HCT116 (cell line): ENCODE results near the gene SNX15. TPM values are rescaled to one million over a fixed set of nuclear protein-coding genes. Genes with fewer than 3 reads are reported as not detected.
A peak's percentile ranks its signal among the peaks of the same experiment; 100 is the strongest.

ENCODE experiments used
- ATAC-seq: fragments of 200-7000 bp; cut with Tn5 transposase; 2 replicates; pipeline ENCODE4 v1.9.1; 2020; ENCODE audit warnings: mild to moderate bottlenecking, moderate library complexity
- BruUV-seq: library from RNA; stranded (reverse); fragments of 400-500 nt; replicated peaks from 2 replicates; lab custom pipeline; 2021; lab: Mats Ljungman, UMichigan
- CTCF ChIA-PET: fragments of 300-600 bp; sonication (Branson Sonifier 250); formaldehyde crosslinking; loops from one replicate; lab custom pipeline; 2021; ENCODE audit warnings: antibody characterized with exemption; lab: Charles Lee
- POLR2A ChIA-PET: fragments of 300-600, 350-600 bp; sonication (Branson Sonifier 250); formaldehyde crosslinking; loops from one replicate; lab custom pipeline; 2021; ENCODE audit warnings: antibody characterized with exemption; lab: Charles Lee
- RAD21 ChIA-PET, 2 experiments: fragments of 300-600 bp; sonication (Branson Sonifier 250); formaldehyde crosslinking; loops; one replicate each; lab custom pipeline; 2023; ENCODE audit warnings: low total read pairs in 2 of 2; ENCODE audit not compliant: uncharacterized antibody in 2 of 2, unreplicated experiment in 2 of 2, low non-redundant PET in 1 of 2; lab: Charles Lee
- DNase-seq: peaks from one replicate; pipeline ENCODE4 v3.0.0-alpha.2; 2010; ENCODE audit warnings: low read depth, low spot score
- H2AFZ ChIP-seq: fragments of 200-600 bp; shearing (Covaris generic), sonication (generic); 2 replicates; pipeline ENCODE4 v1.6.1; 2017; ENCODE audit warnings: low read depth, mixed run types, mixed read lengths, antibody characterized with exemption, low read length; ENCODE audit not compliant: poor library complexity, severe bottlenecking
- H3K27ac ChIP-seq: 2 replicates; pipeline ENCODE4 v1.5.1; 2012; ENCODE audit warnings: low read depth, low read length
- H3K27me3 ChIP-seq: fragments of 200-600 bp; sonication (generic); 2 replicates; pipeline ENCODE4 v1.6.1; 2016; ENCODE audit warnings: mixed run types, low read length, mixed read lengths; ENCODE audit not compliant: insufficient read depth
- H3K36me3 ChIP-seq, 2 experiments: fragments of 200-500 bp in 1 of 2; fragments of 200-600 bp in 1 of 2; sonication (Bioruptor generic) in 1 of 2; sonication (generic) in 1 of 2; 2 replicates each; pipeline versions ENCODE4 v1.5.1 to v1.6.1; 2014 to 2016; ENCODE audit warnings: low read length in 2 of 2, inconsistent platforms in 1 of 2, mixed read lengths in 1 of 2, mixed run types in 1 of 2; ENCODE audit not compliant: insufficient read depth in 2 of 2, control insufficient read depth in 1 of 2
- H3K4me1 ChIP-seq, 2 experiments: fragments of 200-600 bp in 1 of 2; sonication (generic) in 1 of 2; 2 replicates each; pipeline versions ENCODE4 v1.5.1 to v1.6.1; 2012 to 2017; ENCODE audit warnings: low read length in 2 of 2, inconsistent platforms in 1 of 2, mild to moderate bottlenecking in 1 of 2, mixed read lengths in 1 of 2, mixed run types in 1 of 2, moderate library complexity in 1 of 2; ENCODE audit not compliant: insufficient read depth in 2 of 2, control insufficient read depth in 1 of 2
- H3K4me2 ChIP-seq: fragments of 200-600 bp; sonication (generic); 2 replicates; pipeline ENCODE4 v1.6.1; 2017; ENCODE audit warnings: mixed run types, low read length, mixed read lengths
- H3K4me3 ChIP-seq, 2 experiments: fragments of 200-600 bp in 1 of 2; sonication (generic) in 1 of 2; replicated peaks in 1 of 2; 2 replicates each; pipeline ENCODE4 v1.5.1; 2011 to 2016; ENCODE audit warnings: low read length in 2 of 2, control low read depth in 1 of 2, low read depth in 1 of 2, mild to moderate bottlenecking in 1 of 2, mixed read lengths in 1 of 2, mixed run types in 1 of 2
- H3K79me2 ChIP-seq: fragments of 200-600 bp; sonication (generic); 2 replicates; pipeline ENCODE4 v1.6.1; 2017; ENCODE audit warnings: mild to moderate bottlenecking, mixed run types, low read length, moderate library complexity, mixed read lengths; ENCODE audit not compliant: insufficient read depth
- H3K9ac ChIP-seq: fragments of 200-600 bp; sonication (generic); 2 replicates; pipeline ENCODE4 v1.6.1; 2016; ENCODE audit warnings: low read length, mixed read lengths
- H3K9me2 ChIP-seq: fragments of 200-600 bp; sonication (generic), shearing (Covaris generic); 2 replicates; pipeline ENCODE4 v1.6.1; 2017; ENCODE audit warnings: mixed run types, mild to moderate bottlenecking, moderate library complexity; ENCODE audit not compliant: insufficient read depth
- H3K9me3 ChIP-seq, 2 experiments: fragments of 200-500 bp in 1 of 2; fragments of 200-600 bp in 1 of 2; sonication (Bioruptor generic) in 1 of 2; sonication (generic) in 1 of 2; 2 replicates each; pipeline ENCODE4 v1.6.1; 2014 to 2017; ENCODE audit warnings: low read length in 2 of 2, mixed read lengths in 2 of 2, inconsistent platforms in 1 of 2, low read depth in 1 of 2, mild to moderate bottlenecking in 1 of 2, mixed run types in 1 of 2, moderate library complexity in 1 of 2; ENCODE audit not compliant: control insufficient read depth in 1 of 2, insufficient read depth in 1 of 2
- H4K20me1 ChIP-seq: fragments of 200-600 bp; sonication (generic), shearing (Covaris generic); 2 replicates; pipeline ENCODE4 v1.6.1; 2017; ENCODE audit warnings: mixed run types, mild to moderate bottlenecking, moderate library complexity; ENCODE audit not compliant: insufficient read depth
- CBX3 ChIP-seq: IDR thresholded peaks from 2 replicates; pipeline ENCODE4 v1.6.1; 2012; ENCODE audit warnings: low read depth
- EGR1 ChIP-seq: IDR thresholded peaks from 2 replicates; pipeline ENCODE4 v1.6.1; 2012; ENCODE audit warnings: low read depth
- ELF1 ChIP-seq: IDR thresholded peaks from 2 replicates; pipeline ENCODE4 v1.6.1; 2012; ENCODE audit warnings: low read depth, borderline replicate concordance
- EZH2phosphoT487 ChIP-seq: fragments of 200-600 bp; IDR thresholded peaks from 2 replicates; pipeline ENCODE4 v1.6.1; 2018; ENCODE audit warnings: antibody characterized with exemption, borderline replicate concordance
- JUND ChIP-seq: IDR thresholded peaks from 2 replicates; pipeline ENCODE4 v1.6.1; 2012
- POLR2A ChIP-seq: IDR thresholded peaks from 2 replicates; pipeline ENCODE4 v1.7.0; 2011; ENCODE audit warnings: borderline replicate concordance; ENCODE audit not compliant: insufficient read depth, insufficient read length; ENCODE audit errors: extremely low read depth
- RAD21 ChIP-seq: IDR thresholded peaks from 2 replicates; pipeline ENCODE4 v1.6.1; 2012; ENCODE audit warnings: low read depth, mild to moderate bottlenecking
- SIN3A ChIP-seq: IDR thresholded peaks from 2 replicates; pipeline ENCODE4 v1.6.1; 2012; ENCODE audit warnings: low read depth
- SP1 ChIP-seq: IDR thresholded peaks from 2 replicates; pipeline ENCODE4 v1.6.1; 2012; ENCODE audit warnings: low read depth
- SRF ChIP-seq: IDR thresholded peaks from 2 replicates; pipeline ENCODE4 v1.6.1; 2012; ENCODE audit warnings: low read depth
- TCF7L2 ChIP-seq: IDR thresholded peaks from 2 replicates; pipeline ENCODE4 v1.7.0; 2011; ENCODE audit warnings: borderline replicate concordance, inconsistent platforms; ENCODE audit not compliant: insufficient read depth, insufficient read length; ENCODE audit errors: extremely low read depth
- YY1 ChIP-seq: IDR thresholded peaks from 2 replicates; pipeline ENCODE4 v1.6.1; 2011; ENCODE audit warnings: low read length, low read depth, moderate library complexity, mild to moderate bottlenecking; ENCODE audit not compliant: insufficient replicate concordance; ENCODE audit errors: extremely low read depth
- ZFX ChIP-seq: fragments of 450-650 bp; IDR thresholded peaks from 2 replicates; pipeline ENCODE4 v1.6.1; 2017
- intact Hi-C: fragments of 100-400 bp; cut with micrococcal nuclease; formaldehyde crosslinking; loops from 2 replicates; pipeline ENCODE4 v1.10.0; 2022
- total RNA-seq: library from RNA; stranded (reverse); gene quantifications from one replicate; pipeline ENCODE4 v1.2.1, GENCODE V29; 2021; ENCODE audit not compliant: unreplicated experiment
- TF ChIP-seq, protein P1 (sequence below): IDR thresholded peaks from 2 replicates; pipeline ENCODE4 v1.6.1; 2011; ENCODE audit warnings: mild to moderate bottlenecking, low read length, moderate library complexity; ENCODE audit not compliant: insufficient replicate concordance; ENCODE audit errors: extremely low read depth
- TF ChIP-seq, protein P2 (sequence below): IDR thresholded peaks from 2 replicates; pipeline ENCODE4 v1.6.1; 2012; ENCODE audit warnings: low read depth
- TF ChIP-seq, protein P3 (sequence below): IDR thresholded peaks from 2 replicates; pipeline ENCODE4 v1.6.1; 2012

SNX15 gene
- total RNA-seq, 1 experiment from 2014 or later: 16.8 TPM

DNA sequence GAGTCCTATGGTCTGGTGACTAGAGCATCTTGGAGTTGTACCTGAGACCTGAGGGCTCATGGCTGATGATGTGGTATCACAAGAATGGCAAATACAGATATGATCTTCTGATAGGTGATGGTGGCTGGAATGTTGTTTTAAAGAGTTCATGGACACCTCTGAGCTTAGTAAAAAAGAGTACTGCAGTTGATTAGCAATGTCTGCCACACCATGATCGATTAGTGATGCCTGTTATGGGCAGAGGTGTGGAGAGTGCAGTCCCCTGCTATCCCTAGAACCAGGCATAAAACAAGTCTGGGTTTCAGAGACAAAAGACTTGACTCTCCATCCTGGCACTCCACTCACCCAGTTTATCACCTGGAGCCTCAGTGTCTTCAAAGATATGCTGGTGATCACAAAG is 29.1 kb upstream of the SNX15 start:
- peaks cover 13 to 40% of the 10 kb centered on the region in 2 experiments; a peak in 3 of 4 replicates for H3K4me1 ChIP-seq
- no peak overlapping the region for H3K4me3 ChIP-seq
- ChIA-PET POLR2A (interaction anchor here (1.0 to 2.7 kb wide), 2 partner anchors 8 to 15 kb away, joined by 3 to 15 read pairs; partner anchors contain the start of gene ARL2), CTCF (interaction anchor here (1.3 to 3.8 kb wide), 3 partner anchors 16 to 154 kb away, joined by 3 to 21 read pairs (median 5); partner anchors contain the start of genes ARL2 and CDC42BPG), RAD21 (no interaction called here)
- no peaks in the 10 kb centered on the region for H3K27me3 ChIP-seq
- H3K36me3 ChIP-seq: no peaks in the 10 kb centered on the region
- H3K27ac ChIP-seq: no peak overlapping the region
- H3K9ac ChIP-seq: no peak overlapping the region
- no peaks in the 10 kb centered on the region for H3K9me3 ChIP-seq
- no TSS peak for BruUV-seq
- peak overlapping the region; percentile 39 for H3K4me2 ChIP-seq
- no peak for DNase-seq
- no peaks in the 10 kb centered on the region for H3K79me2 ChIP-seq
- no peaks in the 10 kb centered on the region for H3K9me2 ChIP-seq
- peak overlapping the region; percentile 65 for H2AFZ ChIP-seq
- intact Hi-C loops: loop anchor here (5.0 kb wide), 1 partner anchor 151 kb away; no protein-coding TSS in a partner anchor
- H4K20me1 ChIP-seq: no peaks in the 10 kb centered on the region
- peak; percentile 46; the same call in 1 of the 2 replicates for ATAC-seq
- TF ChIP-seq YY1 (peak; percentile 80), RAD21 (no peak), TCF7L2 (no peak), POLR2A (no peak), SRF (peak; percentile 92), CBX3 (peak; percentile 76; the same call in 1 of the 2 replicates), EZH2phosphoT487 (no peak), SIN3A (no peak), ELF1 (no peak), JUND (no peak), EGR1 (no peak), ZFX (no peak), SP1 (0 out of 2 replicates have a peak, but pooled peaks have one; percentile 12)
- TF ChIP-seq, protein P1, sequence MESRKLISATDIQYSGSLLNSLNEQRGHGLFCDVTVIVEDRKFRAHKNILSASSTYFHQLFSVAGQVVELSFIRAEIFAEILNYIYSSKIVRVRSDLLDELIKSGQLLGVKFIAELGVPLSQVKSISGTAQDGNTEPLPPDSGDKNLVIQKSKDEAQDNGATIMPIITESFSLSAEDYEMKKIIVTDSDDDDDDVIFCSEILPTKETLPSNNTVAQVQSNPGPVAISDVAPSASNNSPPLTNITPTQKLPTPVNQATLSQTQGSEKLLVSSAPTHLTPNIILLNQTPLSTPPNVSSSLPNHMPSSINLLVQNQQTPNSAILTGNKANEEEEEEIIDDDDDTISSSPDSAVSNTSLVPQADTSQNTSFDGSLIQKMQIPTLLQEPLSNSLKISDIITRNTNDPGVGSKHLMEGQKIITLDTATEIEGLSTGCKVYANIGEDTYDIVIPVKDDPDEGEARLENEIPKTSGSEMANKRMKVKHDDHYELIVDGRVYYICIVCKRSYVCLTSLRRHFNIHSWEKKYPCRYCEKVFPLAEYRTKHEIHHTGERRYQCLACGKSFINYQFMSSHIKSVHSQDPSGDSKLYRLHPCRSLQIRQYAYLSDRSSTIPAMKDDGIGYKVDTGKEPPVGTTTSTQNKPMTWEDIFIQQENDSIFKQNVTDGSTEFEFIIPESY: no peak
- TF ChIP-seq, protein P2, sequence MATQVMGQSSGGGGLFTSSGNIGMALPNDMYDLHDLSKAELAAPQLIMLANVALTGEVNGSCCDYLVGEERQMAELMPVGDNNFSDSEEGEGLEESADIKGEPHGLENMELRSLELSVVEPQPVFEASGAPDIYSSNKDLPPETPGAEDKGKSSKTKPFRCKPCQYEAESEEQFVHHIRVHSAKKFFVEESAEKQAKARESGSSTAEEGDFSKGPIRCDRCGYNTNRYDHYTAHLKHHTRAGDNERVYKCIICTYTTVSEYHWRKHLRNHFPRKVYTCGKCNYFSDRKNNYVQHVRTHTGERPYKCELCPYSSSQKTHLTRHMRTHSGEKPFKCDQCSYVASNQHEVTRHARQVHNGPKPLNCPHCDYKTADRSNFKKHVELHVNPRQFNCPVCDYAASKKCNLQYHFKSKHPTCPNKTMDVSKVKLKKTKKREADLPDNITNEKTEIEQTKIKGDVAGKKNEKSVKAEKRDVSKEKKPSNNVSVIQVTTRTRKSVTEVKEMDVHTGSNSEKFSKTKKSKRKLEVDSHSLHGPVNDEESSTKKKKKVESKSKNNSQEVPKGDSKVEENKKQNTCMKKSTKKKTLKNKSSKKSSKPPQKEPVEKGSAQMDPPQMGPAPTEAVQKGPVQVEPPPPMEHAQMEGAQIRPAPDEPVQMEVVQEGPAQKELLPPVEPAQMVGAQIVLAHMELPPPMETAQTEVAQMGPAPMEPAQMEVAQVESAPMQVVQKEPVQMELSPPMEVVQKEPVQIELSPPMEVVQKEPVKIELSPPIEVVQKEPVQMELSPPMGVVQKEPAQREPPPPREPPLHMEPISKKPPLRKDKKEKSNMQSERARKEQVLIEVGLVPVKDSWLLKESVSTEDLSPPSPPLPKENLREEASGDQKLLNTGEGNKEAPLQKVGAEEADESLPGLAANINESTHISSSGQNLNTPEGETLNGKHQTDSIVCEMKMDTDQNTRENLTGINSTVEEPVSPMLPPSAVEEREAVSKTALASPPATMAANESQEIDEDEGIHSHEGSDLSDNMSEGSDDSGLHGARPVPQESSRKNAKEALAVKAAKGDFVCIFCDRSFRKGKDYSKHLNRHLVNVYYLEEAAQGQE: no peak
- TF ChIP-seq, protein P3, sequence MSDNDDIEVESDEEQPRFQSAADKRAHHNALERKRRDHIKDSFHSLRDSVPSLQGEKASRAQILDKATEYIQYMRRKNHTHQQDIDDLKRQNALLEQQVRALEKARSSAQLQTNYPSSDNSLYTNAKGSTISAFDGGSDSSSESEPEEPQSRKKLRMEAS: peak; percentile 18; the same call in 1 of the 2 replicates
